GM18873 (cell line): ENCODE measurements around the gene VAV3.

Experiments
- ATAC-seq: cut with Tn5 transposase; IDR thresholded peaks from one replicate; pipeline ENCODE4 v1.9.1; 2021; ENCODE audit warnings: mild to moderate bottlenecking, moderate library complexity, moderate number of reproducible peaks; ENCODE audit not compliant: unreplicated experiment, low FRiP score

Gene VAV3

DNA sequence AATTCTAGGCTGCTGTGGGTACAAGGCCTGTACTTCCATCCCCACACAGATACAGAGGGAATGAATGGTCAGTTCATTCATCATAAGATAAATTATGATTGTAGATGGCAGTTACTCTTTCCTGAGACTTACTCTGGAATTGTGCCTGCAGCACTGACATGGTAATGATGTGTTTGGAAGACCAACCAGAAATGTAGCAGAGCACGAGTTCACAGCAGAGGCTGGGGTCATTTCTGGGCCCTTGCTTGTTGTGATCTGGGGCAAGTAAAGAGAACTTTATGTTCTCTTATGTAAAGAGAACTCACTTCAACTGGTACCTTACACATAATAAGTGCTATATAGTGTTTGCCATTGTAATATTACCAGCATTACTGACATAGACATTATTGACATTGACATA lies 412.2 kb downstream of the VAV3 start:
- ATAC-seq = no peak

DNA sequence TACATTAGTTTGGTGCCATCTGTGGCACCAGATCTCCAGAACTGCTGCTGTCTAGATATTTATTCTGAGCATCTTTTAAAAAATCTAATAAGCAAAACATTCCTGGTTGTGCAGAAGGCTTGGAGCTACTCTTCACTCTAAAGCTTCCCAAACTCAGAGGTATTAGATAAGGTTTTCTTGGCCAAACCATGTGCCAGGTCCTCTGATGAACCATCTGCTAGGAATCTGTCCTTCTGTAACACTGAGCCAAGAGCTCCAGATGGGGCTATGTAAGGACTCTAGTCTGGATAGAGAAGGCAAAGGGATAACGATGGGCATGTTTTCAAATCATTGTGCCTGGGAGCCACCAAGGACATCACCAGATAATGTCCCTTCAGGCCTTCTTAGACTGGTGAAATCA lies 413.5 kb downstream of the VAV3 start:
- ATAC-seq = no peak

DNA sequence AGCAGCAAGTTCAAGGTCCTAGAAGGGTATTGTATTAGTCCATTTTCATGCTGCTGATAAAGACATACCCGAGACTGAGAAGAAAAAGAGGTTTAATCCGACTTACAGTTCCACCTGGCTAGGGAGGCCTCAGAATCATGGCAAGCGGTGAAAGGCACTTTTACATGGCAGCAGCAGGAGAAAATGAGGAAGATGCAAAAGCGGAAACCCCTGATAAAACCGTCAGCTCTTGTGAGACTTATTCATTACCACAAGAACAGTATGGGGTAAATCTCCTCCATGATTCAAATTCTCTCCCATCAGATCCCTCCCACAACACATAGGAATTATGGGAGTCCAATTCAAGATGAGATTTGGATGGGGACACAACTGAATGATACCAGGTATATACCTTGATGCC lies 414.6 kb downstream of the VAV3 start:
- ATAC-seq = no peak

DNA sequence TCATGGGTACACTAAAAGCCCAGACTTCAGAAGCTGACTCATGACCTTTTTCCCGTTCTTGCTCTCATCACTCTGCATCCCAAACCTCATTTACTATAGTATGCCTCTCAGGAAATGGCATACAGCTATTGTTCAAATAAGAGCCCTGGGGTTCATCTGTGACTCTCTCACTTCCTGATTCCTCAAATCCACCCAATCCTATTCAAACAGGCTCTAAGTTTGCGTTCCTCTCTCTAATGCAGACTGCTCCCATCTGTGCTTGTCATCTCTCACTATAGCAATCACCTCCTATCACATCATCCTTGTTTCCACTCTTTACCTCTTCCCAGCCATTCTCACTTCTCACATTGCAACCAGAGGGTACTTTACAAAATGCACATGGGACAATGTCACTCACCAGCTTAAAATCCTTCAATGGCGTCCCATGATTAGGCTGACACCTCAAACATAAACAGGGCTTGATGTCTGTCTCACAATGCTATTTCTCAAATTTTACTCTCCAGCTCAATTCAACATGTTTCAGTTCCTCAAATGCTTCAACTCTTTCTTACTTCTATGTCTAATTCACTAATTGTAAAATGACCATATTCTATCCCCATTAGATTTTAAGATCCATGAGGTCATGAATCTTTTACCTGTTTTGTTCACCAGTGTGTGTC lies 415.7 kb downstream of the VAV3 start:
- no peak for ATAC-seq

DNA sequence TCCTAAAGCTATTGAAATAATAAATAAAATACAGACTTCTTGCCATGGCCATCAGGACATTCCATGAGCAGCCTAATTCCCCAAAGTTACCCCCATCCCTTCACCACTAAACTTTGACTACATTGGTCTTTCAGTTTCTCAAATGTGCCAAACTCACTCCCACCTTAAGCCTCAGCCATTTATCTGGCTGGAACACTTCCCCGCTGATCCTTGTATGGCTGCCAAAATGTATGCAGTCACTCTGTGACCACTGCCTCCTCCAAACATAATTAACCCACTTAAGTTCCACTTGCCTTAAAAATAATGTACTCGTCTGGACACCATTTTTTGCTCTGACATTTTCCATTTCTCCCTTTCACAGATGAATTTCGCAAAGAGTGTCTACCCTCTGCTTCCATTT lies 416.7 kb downstream of the VAV3 start:
- no peak for ATAC-seq

DNA sequence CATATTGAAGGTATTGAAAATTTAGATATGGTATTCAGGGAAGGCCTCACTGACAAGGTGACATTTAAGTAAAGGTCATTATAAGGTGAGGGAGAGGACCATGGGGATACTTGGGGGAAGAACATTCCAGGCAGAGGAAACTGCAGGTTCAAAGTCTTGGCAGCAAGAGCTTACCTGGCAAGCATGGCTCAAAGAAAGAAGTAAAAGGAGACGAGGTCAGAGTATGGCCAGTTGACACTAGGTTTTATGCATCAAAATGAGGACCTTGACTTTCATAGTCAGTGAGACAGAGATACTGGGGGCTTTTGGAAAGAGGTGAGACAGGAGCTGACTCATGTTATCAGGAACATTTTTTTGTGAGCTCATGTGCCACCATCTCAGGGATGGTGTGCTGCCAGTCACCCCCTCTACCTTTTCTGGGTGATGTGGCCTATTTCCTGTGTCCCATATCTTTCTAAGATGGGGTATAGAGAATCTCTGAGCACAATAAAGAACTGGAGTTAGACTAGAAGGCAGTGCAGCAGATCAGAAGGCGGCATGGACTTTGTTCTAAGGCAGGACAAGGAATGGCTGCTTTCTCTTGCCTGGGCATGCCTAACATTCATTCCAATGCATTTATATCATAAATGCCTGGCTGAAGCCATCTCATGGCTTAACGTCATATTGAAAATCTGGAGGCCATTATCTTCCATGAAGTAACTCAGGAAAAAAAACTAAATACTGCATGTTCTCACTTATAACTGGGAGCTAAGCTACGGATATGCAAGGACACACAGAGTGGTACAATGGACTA lies 417.4 kb downstream of the VAV3 start:
- ATAC-seq = no peak

DNA sequence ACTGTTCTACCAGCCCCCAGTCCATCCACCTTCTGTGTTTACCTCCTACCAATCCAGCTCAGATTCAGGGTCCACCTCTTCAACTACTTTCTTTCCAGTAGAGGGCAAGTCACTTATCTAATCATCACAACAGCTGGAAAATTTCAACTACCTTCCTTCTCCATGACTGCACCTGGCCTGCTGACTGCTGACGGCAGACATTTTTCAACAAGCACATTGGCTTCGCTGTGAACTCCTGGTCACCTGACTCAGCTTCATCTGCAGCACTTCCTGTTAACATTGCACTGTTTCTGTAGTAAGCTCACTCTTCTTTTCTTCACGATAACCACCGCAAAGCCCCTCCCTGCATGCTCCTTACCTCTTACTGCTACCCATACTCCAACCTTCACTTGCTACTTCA lies 418.4 kb downstream of the VAV3 start:
- no peak for ATAC-seq

DNA sequence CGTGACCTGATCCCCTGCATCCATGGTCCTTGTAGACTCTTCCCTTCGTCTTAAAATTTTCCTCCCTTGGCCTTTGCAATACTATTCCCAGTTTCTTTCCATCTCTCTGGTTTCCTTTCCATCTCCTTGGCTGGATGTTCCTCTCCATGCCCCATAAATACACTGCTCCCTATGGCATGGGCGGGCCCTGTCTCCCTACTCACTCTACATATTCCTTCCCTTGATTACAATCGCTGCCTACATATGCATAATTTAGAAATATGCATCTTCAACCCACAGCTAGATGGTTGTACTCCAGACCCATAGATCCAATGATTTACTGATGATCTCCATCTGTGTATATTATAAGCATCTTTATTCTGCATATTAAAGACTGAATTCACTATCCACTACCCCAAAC lies 419.1 kb downstream of the VAV3 start:
- no peak for ATAC-seq

DNA sequence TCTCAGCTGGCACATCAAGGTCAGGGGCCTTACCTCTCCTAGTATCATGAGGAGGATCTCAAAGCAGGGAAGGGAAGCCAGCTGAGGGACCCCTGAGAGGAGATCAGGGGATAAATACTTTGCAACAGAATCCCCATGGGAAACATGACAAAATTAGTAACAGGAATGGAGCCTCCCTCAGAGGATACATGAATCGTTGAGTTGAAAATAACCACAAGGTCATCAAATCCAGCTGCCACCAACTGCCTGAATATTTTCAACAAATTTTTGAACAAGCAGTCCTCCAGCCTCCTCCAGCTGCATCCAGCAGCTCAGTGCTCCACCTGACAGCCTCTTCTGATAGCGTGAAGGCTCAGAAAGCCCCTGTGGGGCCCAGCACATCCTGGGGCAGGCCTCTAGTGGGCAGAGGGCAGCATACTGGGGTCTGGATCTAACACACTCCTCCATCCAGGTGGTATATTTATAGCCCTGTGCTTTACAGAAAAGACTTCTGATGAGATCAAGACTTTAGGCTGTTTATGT lies 419.9 kb downstream of the VAV3 start:
- ATAC-seq = no peak

DNA sequence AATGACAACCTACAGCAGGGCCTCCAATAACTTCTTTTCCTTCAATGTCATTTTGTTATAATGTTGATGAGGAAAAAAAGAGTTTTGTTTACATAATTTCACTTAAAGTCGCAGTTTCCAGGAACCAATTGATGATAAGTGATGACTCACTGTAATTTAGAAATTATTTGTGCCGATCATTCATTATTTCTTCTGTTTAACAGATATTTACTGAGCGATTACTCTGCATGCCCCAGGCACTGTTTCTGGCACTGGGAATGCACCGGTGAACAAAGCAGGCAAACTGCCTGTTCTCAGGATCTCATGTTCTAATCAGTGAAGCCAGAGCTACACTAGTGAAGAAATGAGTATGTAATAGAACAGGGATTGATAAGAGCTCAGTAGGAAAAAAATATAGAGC lies 420.7 kb downstream of the VAV3 start:
- ATAC-seq = no peak

DNA sequence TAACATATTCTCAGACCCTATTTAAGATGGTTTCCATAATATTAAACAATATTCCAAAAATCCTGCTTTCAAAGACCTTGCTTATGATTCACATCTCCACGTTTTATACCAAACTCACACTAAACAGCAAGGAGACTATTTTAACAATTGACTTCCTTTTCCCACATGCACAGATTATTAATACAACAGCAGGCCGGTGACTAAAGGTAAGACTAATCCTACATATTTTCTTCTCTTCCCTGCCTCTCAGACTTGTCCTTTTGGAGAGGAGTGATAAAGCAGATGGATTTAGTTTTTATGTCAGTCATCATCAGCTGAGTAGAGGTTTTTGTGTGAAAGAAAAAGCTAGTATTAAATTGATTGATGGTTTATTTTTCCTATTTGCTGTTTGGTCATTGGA lies 423.6 kb downstream of the VAV3 start:
- ATAC-seq = no peak

DNA sequence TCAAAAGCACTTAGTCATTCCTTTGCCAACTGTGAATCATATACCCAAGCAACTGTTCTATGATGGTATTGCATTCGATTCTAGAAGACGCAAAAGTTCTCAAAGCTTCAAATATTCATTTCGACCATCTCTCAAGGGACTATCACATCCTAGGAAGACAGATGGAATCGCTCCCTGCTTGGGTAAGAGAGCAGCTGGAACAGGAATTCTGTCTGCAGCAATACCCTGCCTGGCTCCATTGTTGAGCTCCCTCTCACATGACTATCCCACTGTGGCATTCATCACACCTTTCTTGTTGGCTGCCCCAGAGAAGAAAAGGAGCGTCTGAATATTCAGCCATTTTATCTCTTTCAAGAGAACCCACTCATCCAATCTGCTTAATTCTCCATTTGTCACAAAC lies 426.5 kb downstream of the VAV3 start:
- no peak for ATAC-seq

DNA sequence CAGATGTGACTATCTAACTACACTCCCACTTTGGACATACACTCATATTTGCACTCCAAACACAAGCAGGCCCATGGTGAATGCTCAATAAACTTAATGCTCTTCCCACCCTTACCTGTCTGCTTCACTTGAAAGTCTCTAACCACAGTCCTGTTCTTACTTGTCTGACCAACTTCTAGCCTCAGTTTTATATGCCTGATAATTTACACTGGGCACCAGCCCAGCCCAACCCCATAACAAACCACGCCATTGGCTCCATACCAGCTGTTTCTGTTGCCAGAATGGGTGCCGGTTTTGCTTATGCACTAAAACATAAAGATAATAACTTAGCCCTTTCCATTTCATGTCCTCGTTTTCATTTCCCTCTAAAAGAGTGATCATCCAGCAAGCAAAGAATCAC lies 428.7 kb downstream of the VAV3 start:
- ATAC-seq = no peak

DNA sequence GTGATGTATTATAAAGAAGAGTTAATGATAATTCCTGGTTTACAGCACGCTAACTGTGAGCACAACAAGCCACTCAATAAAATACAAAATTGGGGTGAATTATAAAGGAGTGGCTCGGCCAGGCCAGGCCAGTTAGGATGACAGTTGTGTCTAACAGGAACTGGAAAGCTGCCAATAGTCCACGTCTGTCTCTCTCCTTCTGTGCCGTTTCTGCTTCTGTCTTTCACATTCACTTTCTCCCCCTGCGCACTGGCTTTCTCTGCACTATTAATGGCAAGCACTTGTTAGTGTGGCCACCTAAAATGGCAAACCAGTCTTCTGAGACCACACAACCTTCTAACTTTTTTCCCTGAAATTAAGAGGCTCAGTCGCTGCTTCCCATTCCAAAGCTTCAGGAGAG lies 429.9 kb downstream of the VAV3 start:
- no peak for ATAC-seq

DNA sequence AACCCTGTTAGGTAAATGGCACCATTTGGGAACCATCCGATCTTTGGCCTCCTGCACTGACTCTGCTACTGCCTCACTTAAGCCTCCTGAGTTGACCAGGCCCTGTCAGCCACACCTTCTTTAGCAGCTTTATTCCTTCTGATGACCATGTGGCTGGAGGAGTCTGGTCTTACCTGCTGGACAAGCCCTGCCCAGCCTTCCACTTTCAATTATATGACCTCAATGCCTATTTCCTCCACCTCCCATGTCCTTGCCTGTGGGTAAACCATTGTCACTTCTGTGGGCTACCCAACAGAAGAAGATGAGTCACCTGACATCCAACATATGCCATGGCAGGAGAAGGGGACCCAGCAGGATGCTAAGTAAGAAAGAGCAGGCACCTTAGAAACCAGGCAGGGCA lies 430.3 kb downstream of the VAV3 start:
- no peak for ATAC-seq

DNA sequence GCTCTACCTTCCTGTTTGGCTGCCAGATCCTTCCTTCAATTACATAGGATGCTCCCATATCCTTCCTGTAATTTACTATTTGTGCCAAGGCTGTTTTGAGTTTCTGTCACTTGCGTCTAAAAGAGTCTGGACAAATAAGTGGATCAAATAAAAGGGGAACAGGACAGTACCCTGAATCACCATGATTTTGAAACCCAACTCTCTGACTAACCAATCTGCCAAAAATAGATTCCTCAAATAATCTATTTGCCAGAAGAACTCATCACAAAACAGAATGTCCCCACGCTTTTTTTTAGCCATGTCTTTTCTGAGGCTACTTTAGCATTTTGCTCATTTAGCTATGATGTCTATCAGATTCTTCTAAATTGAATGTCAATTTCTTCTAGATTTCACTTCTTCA lies 431.5 kb downstream of the VAV3 start:
- ATAC-seq = no peak

DNA sequence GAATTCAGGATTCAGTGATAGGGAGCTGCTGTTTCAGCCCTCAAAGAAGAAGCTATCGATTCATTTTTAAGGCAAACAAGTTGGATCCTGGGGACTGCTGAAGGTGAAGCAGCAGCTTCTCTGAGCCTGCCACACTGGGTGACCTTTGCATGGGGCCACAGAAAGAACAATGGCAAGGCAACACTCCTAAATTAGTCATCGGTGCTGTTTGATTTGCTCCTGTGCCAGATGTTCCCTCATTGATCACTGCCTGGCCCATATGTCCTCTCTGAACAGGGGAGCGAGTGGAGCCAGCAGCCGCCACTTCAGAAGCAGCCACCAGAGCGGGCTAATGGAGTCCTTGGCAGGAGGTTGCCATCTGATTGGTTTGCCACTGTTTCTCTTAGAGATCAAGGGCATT lies 432.7 kb downstream of the VAV3 start:
- no peak for ATAC-seq

DNA sequence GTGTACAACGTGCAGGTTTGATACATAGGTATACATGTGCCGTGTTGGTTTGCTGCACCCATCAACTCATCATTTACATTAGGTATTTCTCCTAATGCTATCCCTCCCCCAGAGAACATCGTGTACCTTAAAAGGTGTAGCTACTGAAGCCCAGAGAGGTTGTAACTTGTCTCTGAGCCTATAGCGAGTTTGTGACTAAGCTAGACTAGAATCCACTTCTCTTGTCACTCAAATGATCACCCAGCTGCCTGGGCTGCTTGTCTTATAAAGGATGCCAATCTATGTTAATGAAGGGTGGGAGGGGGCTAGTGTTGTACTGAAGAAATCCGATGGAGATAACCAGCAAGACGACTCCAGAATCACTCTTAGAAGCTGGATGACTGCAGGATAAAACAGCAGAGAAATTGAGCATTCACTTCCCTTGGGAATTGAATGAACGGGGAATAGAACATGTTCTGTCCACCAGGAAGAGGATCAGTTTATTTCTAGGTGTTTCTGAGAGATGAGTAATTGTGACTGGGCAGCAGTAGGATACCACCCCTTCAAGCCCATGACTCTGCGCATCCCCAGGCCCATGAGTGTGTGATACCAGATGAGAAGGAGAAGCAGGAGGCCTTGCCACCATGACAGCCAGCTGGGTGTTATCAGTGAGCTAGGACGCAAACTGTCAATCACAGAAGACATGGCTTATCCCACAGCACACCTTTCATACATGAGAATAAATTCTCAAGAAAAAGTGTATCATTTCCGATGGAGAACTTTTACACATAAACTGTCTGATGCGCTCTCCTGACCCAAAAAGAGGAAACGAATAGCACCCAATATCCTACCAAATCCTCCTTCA lies 433.7 kb downstream of the VAV3 start:
- ATAC-seq = no peak

DNA sequence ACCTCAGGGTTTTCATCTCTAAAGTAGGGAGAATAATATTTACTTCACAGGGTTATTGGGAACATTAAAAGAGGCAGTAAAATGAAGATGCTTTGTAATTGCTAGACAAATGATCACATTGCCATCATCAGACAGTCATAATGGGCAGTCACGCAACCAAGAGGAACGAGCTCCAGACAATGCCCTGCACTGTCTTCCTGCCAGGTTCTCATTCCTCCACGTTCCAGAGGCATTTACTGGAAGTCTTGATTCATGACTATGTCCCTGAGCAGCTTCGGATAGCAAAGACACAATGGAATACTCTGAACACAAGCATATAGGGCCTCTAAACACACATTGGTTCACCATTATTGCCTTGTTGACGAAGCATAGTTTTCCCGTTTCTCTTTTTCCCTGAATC lies 434.4 kb downstream of the VAV3 start:
- no peak for ATAC-seq

DNA sequence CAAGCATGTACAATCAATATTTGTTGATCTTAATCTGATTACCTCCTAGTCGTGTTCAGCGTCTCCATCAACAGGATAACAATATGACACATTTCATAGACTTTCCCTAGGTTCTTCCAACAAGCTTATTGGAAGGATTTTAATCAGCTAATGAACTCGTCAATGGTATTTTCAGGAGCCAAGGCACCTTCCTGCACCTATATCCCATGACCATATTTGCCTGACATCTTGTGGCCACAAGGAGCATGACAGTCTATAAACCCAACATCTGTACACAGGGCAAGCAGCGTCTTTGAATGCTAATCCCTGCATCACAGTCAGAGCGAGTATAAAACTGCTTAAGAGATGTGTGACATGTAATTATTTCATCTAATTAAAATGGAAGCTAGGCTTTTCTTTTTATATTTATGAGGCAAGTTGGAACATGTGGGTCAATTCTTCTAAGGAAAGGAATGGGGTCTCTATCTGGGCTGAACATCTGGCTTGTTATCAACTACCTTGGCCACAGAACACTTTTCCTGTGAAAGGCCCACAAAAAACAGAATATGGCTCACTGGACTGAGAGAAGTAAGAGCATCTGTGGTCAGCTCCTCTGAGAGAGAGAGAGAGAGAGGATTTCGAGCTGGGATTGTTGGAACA lies 435.4 kb downstream of the VAV3 start:
- peak; percentile 96 for ATAC-seq
